B cell (primary cell): Measurements from ENCODE around the gene CERS1. TPM values are rescaled to one million over a fixed set of nuclear protein-coding genes. Genes with fewer than 3 reads are reported as not detected.

ENCODE experiments used
- ATAC-seq: fragments of 200-7000 bp; cut with Tn5 transposase; one replicate; pipeline ENCODE4 v1.10.0; 2021; ENCODE audit warnings: low read depth, mild to moderate bottlenecking, moderate number of reproducible peaks, moderate library complexity
- CTCF ChIA-PET: fragments of 350-600 bp; sonication (Branson Sonifier 250); formaldehyde crosslinking; loops from one replicate; lab custom pipeline; 2021; ENCODE audit warnings: antibody characterized with exemption, inconsistent platforms; lab: Charles Lee
- POLR2A ChIA-PET: fragments of 350-600 bp; sonication (Branson Sonifier 250); formaldehyde crosslinking; loops from one replicate; lab custom pipeline; 2021; ENCODE audit warnings: antibody characterized with exemption; lab: Charles Lee
- DNase-seq: peaks from one replicate; pipeline ENCODE4 v3.0.0; 2013
- H2AFZ ChIP-seq: 2 replicates; pipeline ENCODE4 v1.6.1; 2012; ENCODE audit warnings: mild to moderate bottlenecking, low read depth, low read length; ENCODE audit not compliant: insufficient read depth, poor library complexity, severe bottlenecking
- H3K27ac ChIP-seq, 2 donors: 1 replicate in 1 of 2; 2 replicates in 1 of 2; pipeline ENCODE4 v1.5.1; 2012 to 2013; ENCODE audit warnings: low read length in 2 of 2, mild to moderate bottlenecking in 2 of 2, moderate library complexity in 1 of 2
- H3K27me3 ChIP-seq, 4 experiments: fragments of 200-600 bp in 1 of 4; sonication (generic) in 1 of 4; replicated peaks in 1 of 4; 1 replicate in 2 of 4; 2 replicates in 2 of 4; pipeline versions ENCODE4 v1.6.1 to v1.7.0; 2013 to 2016; ENCODE audit warnings: low read length in 3 of 4, mild to moderate bottlenecking in 2 of 4, mixed read lengths in 1 of 4, moderate library complexity in 1 of 4; ENCODE audit not compliant: insufficient read depth in 4 of 4, control insufficient read depth in 3 of 4; ENCODE audit errors: control extremely low read depth in 1 of 4
- H3K36me3 ChIP-seq, 2 experiments: replicated peaks in 1 of 2; 1 replicate in 1 of 2; 2 replicates in 1 of 2; pipeline versions ENCODE4 v1.6.1 to v1.7.1; 2013; ENCODE audit warnings: low read length in 1 of 2; ENCODE audit not compliant: insufficient read depth in 2 of 2, control insufficient read depth in 1 of 2; ENCODE audit errors: control extremely low read depth in 1 of 2, extremely low read depth in 1 of 2
- H3K4me1 ChIP-seq, 2 donors: fragments of 200-600 bp in 1 of 2; sonication (generic) in 1 of 2; 1 replicate in 1 of 2; 2 replicates in 1 of 2; pipeline versions ENCODE4 v1.5.1 to v1.6.1; 2013 to 2017; ENCODE audit warnings: low read length in 2 of 2; ENCODE audit not compliant: control insufficient read depth in 2 of 2, insufficient read depth in 2 of 2
- H3K4me2 ChIP-seq: replicated peaks from 2 replicates; pipeline ENCODE3; 2012; ENCODE audit warnings: mild to moderate bottlenecking, low read depth, low read length; ENCODE audit not compliant: poor library complexity, severe bottlenecking
- H3K4me3 ChIP-seq, 5 experiments: fragments of 200-600 bp in 1 of 5; sonication (generic) in 1 of 5; 1 replicate in 3 of 5; 2 replicates in 2 of 5; pipeline versions ENCODE4 v1.5.1 to v1.7.0; 2011 to 2016; ENCODE audit warnings: low read length in 4 of 5, mild to moderate bottlenecking in 4 of 5, low read depth in 2 of 5, control low read depth in 1 of 5, moderate library complexity in 1 of 5; ENCODE audit not compliant: insufficient read depth in 1 of 5; ENCODE audit errors: control extremely low read depth in 1 of 5, extremely low read depth in 1 of 5
- H3K79me2 ChIP-seq: fragments of 200-600 bp; sonication (generic); one replicate; pipeline ENCODE4 v1.6.0; 2016; ENCODE audit warnings: low read length; ENCODE audit not compliant: control insufficient read depth, insufficient read depth
- H3K9ac ChIP-seq: fragments of 200-600 bp; sonication (generic); 2 replicates; pipeline ENCODE4 v1.6.1; 2017; ENCODE audit warnings: mild to moderate bottlenecking, low read length, moderate library complexity
- H3K9me3 ChIP-seq, 3 donors: one replicate each; pipeline versions ENCODE4 v1.6.1 to v1.7.1; 2013; ENCODE audit warnings: low read length in 2 of 3; ENCODE audit not compliant: control insufficient read depth in 2 of 3, insufficient read depth in 1 of 3; ENCODE audit errors: control extremely low read depth in 1 of 3
- H4K20me1 ChIP-seq: 2 replicates; pipeline ENCODE4 v1.6.0; 2012; ENCODE audit warnings: mild to moderate bottlenecking, low read length; ENCODE audit not compliant: insufficient read depth, control insufficient read depth, poor library complexity, severe bottlenecking
- H3K27ac Mint-ChIP-seq: one replicate; pipeline ENCODE4 v1.8.0; 2021; ENCODE audit warnings: mixed read lengths
- H3K27me3 Mint-ChIP-seq: one replicate; pipeline ENCODE4 v1.8.0; 2021; ENCODE audit warnings: mixed read lengths
- H3K4me1 Mint-ChIP-seq: one replicate; pipeline ENCODE4 v1.8.0; 2021; ENCODE audit warnings: mixed read lengths
- H3K4me3 Mint-ChIP-seq: one replicate; pipeline ENCODE4 v1.8.0; 2021; ENCODE audit warnings: mixed read lengths
- H3K9me3 Mint-ChIP-seq: one replicate; pipeline ENCODE4 v1.8.0; 2022; ENCODE audit warnings: mixed read lengths; ENCODE audit not compliant: insufficient read depth
- CTCF ChIP-seq: fragments of 200-600 bp; IDR thresholded peaks from one replicate; pipeline ENCODE4 v1.8.0; 2022; ENCODE audit warnings: antibody characterized with exemption, mild to moderate bottlenecking
- EZH2 ChIP-seq: IDR thresholded peaks from 2 replicates; pipeline ENCODE4 v1.6.1; 2012; ENCODE audit warnings: borderline replicate concordance, low read depth, mild to moderate bottlenecking, moderate library complexity, low read length; ENCODE audit not compliant: insufficient read depth, poor library complexity, severe bottlenecking
- WGBS: methylation state at CpG from one replicate; pipeline ENCODE4 v1.1.5; 2013; ENCODE audit warnings: missing lambda C conversion rate; ENCODE audit not compliant: insufficient coverage; 5-methylcytosine and 5-hydroxymethylcytosine counted together
- intact Hi-C: fragments of 100-400 bp; cut with micrococcal nuclease; formaldehyde crosslinking; loops from one replicate; pipeline ENCODE4 v1.10.0; 2022
- polyA plus RNA-seq: library from polyadenylated mRNA; depleted of rRNA; stranded (reverse); fragments of >200 nt; gene quantifications from 2 replicates; pipeline ENCODE4 v1.2.3, GENCODE V29; 2012
- total RNA-seq, 2 donors: library from RNA; stranded (reverse); fragments of 120-200 nt in 1 of 2; gene quantifications; 1 replicate in 1 of 2; 2 replicates in 1 of 2; pipeline versions ENCODE4 v1.2.3 to v1.2.4, GENCODE V29; 2013 to 2022

Gene CERS1
- total and polyA plus RNA-seq, 2 donors (not counting 1 experiment from before 2014, with no cell fraction given): not detected

- no peak for ATAC-seq
- Histone ChIP-seq H3K79me2 (peaks cover 100% of the 10 kb centered on the region), H3K36me3 (peaks cover 1 to 23% of the 10 kb centered on the region in 2 experiments), H4K20me1 (peaks cover 99% of the 10 kb centered on the region), H3K9me3 (no peaks in the 10 kb centered on the region), H3K4me1 (peaks cover 11 to 50% of the 10 kb centered on the region in 2 donors), H3K4me3 (no peak overlapping the region), H3K9ac (no peak overlapping the region), H3K4me2 (no peak overlapping the region), H2AFZ (no peak overlapping the region), H3K27me3 (no peaks in the 10 kb centered on the region), H3K27ac (no peak overlapping the region)
- Mint-ChIP-seq H3K27me3 (no peaks in the 10 kb centered on the region), H3K4me1 (peaks cover 77% of the 10 kb centered on the region), H3K27ac (no peak overlapping the region), H3K4me3 (peak overlapping the region; percentile 18), H3K9me3 (no peaks in the 10 kb centered on the region)
- TF ChIP-seq EZH2 (no peak), CTCF (no peak)
- CTCF ChIA-PET: interaction anchor here (0.7 to 0.9 kb wide), 2 partner anchors 255 to 371 kb away, joined by 3 to 4 read pairs; no protein-coding TSS in a partner anchor
- WGBS: 80% methylated on average over 6 of the region's 7 CpGs
- POLR2A ChIA-PET: no interaction called here
- intact Hi-C loops: no loop called here
- DNase-seq: no peak
Measured at GRCh38 chr19:18842166-18842565, 53.8 kb downstream of the CERS1 start.

- Histone ChIP-seq H2AFZ (no peak overlapping the region), H3K9ac (no peak overlapping the region), H3K27me3 (no peaks in the 10 kb centered on the region), H3K4me1 (peaks cover 11 to 46% of the 10 kb centered on the region in 2 donors), H3K27ac (no peak overlapping the region), H3K4me2 (no peak overlapping the region), H3K4me3 (no peak overlapping the region), H4K20me1 (peaks cover 99% of the 10 kb centered on the region), H3K36me3 (peaks cover 1 to 26% of the 10 kb centered on the region in 2 experiments), H3K79me2 (peaks cover 100% of the 10 kb centered on the region), H3K9me3 (no peaks in the 10 kb centered on the region)
- ATAC-seq: no peak
- CTCF ChIA-PET: interaction anchor here (0.7 to 0.9 kb wide), 2 partner anchors 254 to 370 kb away, joined by 3 to 4 read pairs; no protein-coding TSS in a partner anchor
- Mint-ChIP-seq H3K9me3 (no peaks in the 10 kb centered on the region), H3K4me3 (no peak overlapping the region), H3K27me3 (no peaks in the 10 kb centered on the region), H3K27ac (no peak overlapping the region), H3K4me1 (peaks cover 75% of the 10 kb centered on the region)
- POLR2A ChIA-PET: no interaction called here
- no peak for DNase-seq
- TF ChIP-seq EZH2 (no peak), CTCF (no peak)
- WGBS: 97% methylated on average over 10 of the region's 15 CpGs
- intact Hi-C loops: no loop called here
Measured at GRCh38 chr19:18841400-18841799, 54.6 kb downstream of the CERS1 start.
